Karpas-422 (cell line): Measurements from ENCODE around the gene METAP2. TPM values are rescaled to one million over a fixed set of nuclear protein-coding genes. Genes with fewer than 3 reads are reported as not detected.
"Not testable (repeated sequence)": the region's sequence is repeated elsewhere in the genome, so short reads cannot be mapped to it uniquely, and the experiment has no call there.

Experiments used
- DNase-seq: peaks from one replicate; pipeline ENCODE4 v3.0.0-alpha.2; 2015
- H2AFZ ChIP-seq: fragments of 200-600 bp; sonication (generic); 2 replicates; pipeline ENCODE4 v1.6.1; 2014; ENCODE audit warnings: antibody characterized with exemption, low read length, mixed read lengths
- H3K27ac ChIP-seq: fragments of 200-600 bp; sonication (generic); 2 replicates; pipeline ENCODE4 v1.5.1; 2014; ENCODE audit warnings: mild to moderate bottlenecking, low read length, moderate library complexity
- H3K27me3 ChIP-seq: fragments of 200-600 bp; sonication (generic); 2 replicates; pipeline ENCODE4 v1.6.1; 2014; ENCODE audit warnings: low read length, mixed read lengths
- H3K36me3 ChIP-seq: fragments of 200-600 bp; sonication (generic); 2 replicates; pipeline ENCODE4 v1.6.1; 2014; ENCODE audit warnings: low read length, mixed read lengths; ENCODE audit not compliant: insufficient read depth
- H3K4me1 ChIP-seq: fragments of 200-600 bp; sonication (generic); 2 replicates; pipeline ENCODE4 v1.6.1; 2014; ENCODE audit warnings: mild to moderate bottlenecking, low read length, mixed read lengths
- H3K4me2 ChIP-seq: fragments of 200-600 bp; sonication (generic); 2 replicates; pipeline ENCODE4 v1.6.1; 2014; ENCODE audit warnings: low read length, low read depth, mild to moderate bottlenecking; ENCODE audit not compliant: poor library complexity, severe bottlenecking
- H3K4me3 ChIP-seq: fragments of 200-600 bp; sonication (generic); 2 replicates; pipeline ENCODE4 v1.5.1; 2014; ENCODE audit warnings: mild to moderate bottlenecking, antibody characterized with exemption, low read length, mixed read lengths
- H3K79me2 ChIP-seq: fragments of 200-600 bp; sonication (generic); 2 replicates; pipeline ENCODE4 v1.6.1; 2014; ENCODE audit warnings: mild to moderate bottlenecking, low read length, mixed read lengths
- H3K9ac ChIP-seq: fragments of 200-600 bp; sonication (generic); 2 replicates; pipeline ENCODE4 v1.6.0; 2014; ENCODE audit warnings: low read length
- H3K9me2 ChIP-seq: fragments of 200-600 bp; sonication (generic), shearing (Covaris generic); replicated peaks from 2 replicates; pipeline ENCODE4 v1.6.0; 2014; ENCODE audit warnings: mild to moderate bottlenecking, low read length, moderate library complexity; ENCODE audit not compliant: insufficient read depth
- H3K9me3 ChIP-seq: fragments of 300-700, 200-600 bp; sonication (generic); 2 replicates; pipeline ENCODE4 v1.6.1; 2014; ENCODE audit warnings: low read length, mixed read lengths
- H4K20me1 ChIP-seq: fragments of 200-600 bp; sonication (generic); 2 replicates; pipeline ENCODE4 v1.6.1; 2014; ENCODE audit warnings: mild to moderate bottlenecking, antibody characterized with exemption, low read length, low read depth; ENCODE audit not compliant: insufficient read depth
- total RNA-seq: library from RNA; depleted of rRNA; stranded (reverse); fragments of >200 nt; shearing (Covaris generic); gene quantifications from 2 replicates; pipeline ENCODE4 v1.2.3, GENCODE V29; 2014; ENCODE audit warnings: low replicate concordance

The METAP2 gene
- total RNA-seq, 1 experiment from 2014 or later: 383 TPM

DNA sequence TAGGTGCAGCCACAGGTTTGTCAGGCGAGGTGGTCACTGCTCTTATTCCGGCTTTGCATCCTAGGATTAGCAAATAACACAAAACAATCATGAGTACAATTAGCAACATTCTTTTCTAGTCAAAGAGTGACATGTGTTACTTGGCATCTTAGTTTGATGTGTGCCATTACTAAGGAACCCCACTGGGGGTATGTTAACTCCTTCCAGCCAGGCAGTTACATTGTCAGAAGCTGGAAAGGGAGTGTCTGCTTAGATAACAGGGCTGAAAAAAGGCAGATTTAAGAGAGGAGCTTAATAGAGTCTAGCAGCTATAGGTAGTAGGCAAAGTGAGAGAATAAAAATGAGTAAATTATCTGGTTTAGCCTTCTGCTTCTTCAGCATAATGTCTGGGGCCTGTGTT lies 30.5 kb upstream of the METAP2 start:
- peak; percentile 61 for DNase-seq

DNA sequence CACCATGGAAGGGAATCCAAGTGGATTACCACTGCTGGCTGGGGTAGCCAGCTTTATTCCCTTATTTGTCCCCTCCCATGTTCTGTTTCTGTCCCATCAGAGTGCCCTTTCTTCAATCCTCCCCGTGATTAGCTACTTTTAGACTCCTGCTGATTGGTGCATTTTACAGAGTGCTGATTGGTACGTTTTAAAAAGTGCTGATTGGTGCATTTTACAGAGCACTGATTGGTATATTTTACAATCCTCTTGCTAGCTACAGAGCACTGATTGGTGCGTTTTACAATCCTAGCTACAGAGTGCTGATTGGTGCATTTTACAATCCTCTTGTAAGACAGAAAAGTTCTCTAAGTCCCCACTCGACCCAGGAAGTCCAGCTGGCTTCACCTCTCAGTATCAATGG lies 28.9 kb upstream of the METAP2 start:
- not testable (repeated sequence) for DNase-seq, H3K36me3 ChIP-seq, H3K27me3 ChIP-seq, H3K4me3 ChIP-seq, H3K4me2 ChIP-seq, H3K9me2 ChIP-seq, H3K9ac ChIP-seq, H3K79me2 ChIP-seq, H2AFZ ChIP-seq, H3K9me3 ChIP-seq, H4K20me1 ChIP-seq
- peaks cover 55% of the 10 kb centered on the region for H3K4me1 ChIP-seq
- H3K27ac ChIP-seq: peak overlapping the region; percentile 100; the same call in 1 of the 2 replicates

More for the DNA sequence above, 30.5 kb upstream of the METAP2 start:
- Histone ChIP-seq H3K36me3 (no peaks in the 10 kb centered on the region), H3K9me2 (no peaks in the 10 kb centered on the region), H3K4me1 (peaks cover 71% of the 10 kb centered on the region), H3K27ac (peak overlapping the region; percentile 100), H3K79me2 (no peaks in the 10 kb centered on the region), H3K4me2 (no peak overlapping the region), H3K9me3 (no peaks in the 10 kb centered on the region), H3K4me3 (no peak overlapping the region), H4K20me1 (no peaks in the 10 kb centered on the region), H2AFZ (peak overlapping the region; percentile 45), H3K27me3 (no peaks in the 10 kb centered on the region), H3K9ac (peak overlapping the region; percentile 5; the same call in 1 of the 2 replicates)

DNA sequence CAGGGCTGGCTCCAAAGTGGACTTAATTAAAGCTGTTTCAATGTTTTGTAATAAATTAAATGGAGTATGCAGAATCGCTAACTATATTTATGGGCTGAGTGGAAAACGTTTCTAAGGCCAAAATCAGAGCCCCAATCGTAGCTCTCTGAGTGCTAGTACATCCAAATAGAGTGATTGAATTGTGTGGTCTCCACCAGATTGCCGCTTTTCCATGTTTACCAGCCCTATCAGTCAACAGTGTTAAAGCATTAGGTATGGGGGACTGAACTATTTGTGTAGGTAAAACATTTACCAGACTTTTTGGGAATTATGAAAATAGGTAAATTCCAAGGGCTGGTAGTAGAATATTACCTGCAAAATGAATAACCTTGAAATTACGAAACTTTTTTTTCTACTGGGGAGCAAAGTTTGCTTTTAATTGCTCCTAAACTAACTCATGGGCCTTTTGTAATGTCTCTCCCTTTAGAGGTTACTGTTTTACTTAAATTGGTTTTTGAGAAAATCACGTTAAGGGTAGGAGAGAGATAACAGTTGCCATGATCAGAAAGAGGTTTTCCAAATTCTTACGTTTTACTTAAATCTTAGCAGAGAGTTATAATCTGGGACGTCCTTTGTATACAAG lies 28.0 kb upstream of the METAP2 start:
- Histone ChIP-seq H3K27me3 (no peaks in the 10 kb centered on the region), H3K4me2 (peak overlapping the region; percentile 63), H3K9me2 (no peaks in the 10 kb centered on the region), H3K27ac (peak overlapping the region; percentile 76), H2AFZ (peak overlapping the region; percentile 93), H3K79me2 (no peaks in the 10 kb centered on the region), H4K20me1 (no peaks in the 10 kb centered on the region), H3K9ac (peak overlapping the region; percentile 67), H3K36me3 (no peaks in the 10 kb centered on the region), H3K4me1 (peaks cover 46% of the 10 kb centered on the region), H3K9me3 (no peaks in the 10 kb centered on the region), H3K4me3 (peak overlapping the region; percentile 48)
- DNase-seq: no peak

DNA sequence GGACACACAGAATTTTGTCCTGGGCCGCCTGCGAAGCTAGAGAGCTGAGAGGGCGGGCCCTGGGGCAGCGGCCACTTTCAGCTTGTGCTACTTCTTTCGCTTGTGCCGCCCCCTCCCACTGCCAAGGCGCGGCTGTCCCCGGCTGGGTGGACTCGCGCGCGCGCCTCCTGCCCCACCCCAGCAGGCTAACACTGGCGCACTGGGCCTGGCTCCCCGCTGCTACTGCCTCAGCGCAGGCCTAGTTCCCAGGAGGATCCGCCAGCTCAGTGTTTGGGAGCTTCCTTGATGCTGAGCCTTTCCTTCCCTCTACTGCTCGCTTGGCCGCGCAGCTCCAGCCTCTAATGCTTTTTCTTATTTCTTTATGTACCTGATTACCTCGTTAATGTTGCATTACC lies 27.4 kb upstream of the METAP2 start:
- no peaks in the 10 kb centered on the region for H3K79me2 ChIP-seq
- H2AFZ ChIP-seq: peak overlapping the region; percentile 93
- peak overlapping the region; percentile 67 for H3K9ac ChIP-seq
- H3K36me3 ChIP-seq: no peaks in the 10 kb centered on the region
- H3K27me3 ChIP-seq: no peaks in the 10 kb centered on the region
- H4K20me1 ChIP-seq: no peaks in the 10 kb centered on the region
- H3K4me2 ChIP-seq: peak overlapping the region; percentile 63
- peak overlapping the region; percentile 48 for H3K4me3 ChIP-seq
- peak overlapping the region; percentile 76 for H3K27ac ChIP-seq
- peaks cover 41% of the 10 kb centered on the region for H3K4me1 ChIP-seq
- no peaks in the 10 kb centered on the region for H3K9me3 ChIP-seq
- DNase-seq: peak; percentile 56
- no peaks in the 10 kb centered on the region for H3K9me2 ChIP-seq

DNA sequence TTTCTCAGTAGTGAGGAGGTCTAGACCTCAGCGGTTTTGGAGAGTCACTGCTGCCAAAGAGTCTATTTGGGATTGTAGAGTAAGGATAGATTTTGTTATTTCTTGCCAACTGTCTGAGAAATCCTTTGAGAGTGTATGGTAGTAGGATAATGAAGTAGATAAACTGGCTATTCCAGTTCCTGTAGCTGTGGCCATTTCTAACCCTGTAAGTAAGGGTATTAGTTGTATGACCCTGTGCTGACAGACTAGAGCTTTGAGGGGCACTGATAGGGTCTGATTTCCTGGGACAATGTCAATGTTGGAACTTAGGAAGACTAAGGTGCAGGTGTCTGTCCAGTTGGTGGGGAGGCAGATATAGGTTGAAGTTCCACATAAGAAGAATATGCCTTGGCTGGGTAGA lies 24.3 kb upstream of the METAP2 start:
- H3K79me2 ChIP-seq, H4K20me1 ChIP-seq, H3K9me2 ChIP-seq, H3K4me2 ChIP-seq, H2AFZ ChIP-seq, H3K36me3 ChIP-seq, H3K4me3 ChIP-seq, H3K27me3 ChIP-seq, H3K9me3 ChIP-seq, DNase-seq, H3K9ac ChIP-seq, H3K27ac ChIP-seq: not testable (repeated sequence)
- H3K4me1 ChIP-seq: peaks cover 17% of the 10 kb centered on the region

DNA sequence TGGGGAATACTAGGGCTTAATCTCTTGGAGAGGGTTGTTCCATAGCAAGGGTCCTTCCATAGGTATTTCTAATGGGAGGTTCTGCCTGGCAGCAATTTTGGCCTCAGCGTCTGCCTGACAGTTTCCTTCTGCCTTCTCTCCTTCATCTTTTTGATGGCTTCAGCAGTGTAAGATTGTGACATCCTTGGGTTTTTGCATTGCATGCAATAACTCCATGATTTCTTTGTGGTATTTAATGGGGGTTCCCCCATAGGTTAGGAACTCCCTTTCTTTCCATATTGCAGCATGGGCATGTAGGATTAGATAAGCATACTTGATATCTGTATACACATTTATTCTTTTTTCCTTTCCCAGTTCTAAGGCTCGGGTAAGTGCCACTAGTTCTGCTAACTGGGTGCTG lies 21.5 kb upstream of the METAP2 start:
- not testable (repeated sequence) for H3K36me3 ChIP-seq, H3K9me3 ChIP-seq, H3K4me2 ChIP-seq, H3K9me2 ChIP-seq, H3K4me3 ChIP-seq, H2AFZ ChIP-seq, H3K79me2 ChIP-seq, H3K27me3 ChIP-seq, DNase-seq, H3K4me1 ChIP-seq, H4K20me1 ChIP-seq, H3K9ac ChIP-seq, H3K27ac ChIP-seq

DNA sequence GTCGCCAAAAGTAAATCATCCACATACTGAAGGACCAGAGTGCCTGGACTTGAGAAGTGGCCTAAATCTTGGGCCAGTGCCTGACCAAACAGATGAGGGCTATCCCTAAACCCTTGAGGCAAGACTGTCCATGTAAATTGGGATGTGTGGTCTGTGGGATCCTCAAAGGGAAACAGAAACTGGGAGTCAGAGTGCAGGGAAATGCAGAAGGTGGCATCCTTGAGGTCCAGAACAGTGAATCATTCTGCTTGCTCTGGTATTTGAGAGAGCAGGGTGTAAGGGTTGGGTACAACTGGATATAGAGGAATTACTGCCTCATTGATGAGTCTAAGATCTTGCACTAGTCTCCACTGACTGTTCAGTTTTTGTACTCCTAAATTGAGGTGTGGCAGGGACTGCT lies 20.1 kb upstream of the METAP2 start:
- peaks cover 12% of the 10 kb centered on the region for H3K9me3 ChIP-seq
- not testable (repeated sequence) for DNase-seq, H3K4me2 ChIP-seq, H3K79me2 ChIP-seq, H3K9me2 ChIP-seq, H3K27me3 ChIP-seq, H2AFZ ChIP-seq, H3K9ac ChIP-seq, H3K4me3 ChIP-seq, H4K20me1 ChIP-seq, H3K36me3 ChIP-seq, H3K4me1 ChIP-seq, H3K27ac ChIP-seq

DNA sequence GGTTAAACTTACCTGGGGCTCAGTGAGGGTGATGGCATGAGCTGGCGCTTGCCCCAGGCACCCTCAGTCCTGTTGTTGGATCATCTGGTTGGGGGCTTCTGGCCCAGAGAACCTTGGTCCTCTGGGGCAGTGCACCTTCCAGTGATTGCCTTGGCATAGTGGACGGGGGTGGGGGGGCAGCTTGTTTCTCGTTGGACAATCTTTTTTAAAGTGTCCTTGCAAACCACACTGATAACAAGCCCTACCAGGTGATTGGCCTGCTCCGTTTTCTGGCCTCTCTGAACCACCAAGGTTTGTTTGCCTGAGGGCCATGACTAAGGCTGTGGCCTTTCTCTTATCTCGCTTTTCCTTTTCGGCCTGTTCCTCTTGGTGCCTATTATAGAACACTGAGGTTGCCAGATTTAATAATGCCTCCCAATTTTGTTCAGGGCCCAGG lies 19.2 kb upstream of the METAP2 start:
- not testable (repeated sequence) for H3K27me3 ChIP-seq, H3K9ac ChIP-seq, H4K20me1 ChIP-seq, H3K79me2 ChIP-seq, H2AFZ ChIP-seq, H3K27ac ChIP-seq, H3K4me2 ChIP-seq, H3K4me3 ChIP-seq, DNase-seq, H3K36me3 ChIP-seq, H3K4me1 ChIP-seq, H3K9me2 ChIP-seq
- H3K9me3 ChIP-seq: peaks cover 12% of the 10 kb centered on the region

DNA sequence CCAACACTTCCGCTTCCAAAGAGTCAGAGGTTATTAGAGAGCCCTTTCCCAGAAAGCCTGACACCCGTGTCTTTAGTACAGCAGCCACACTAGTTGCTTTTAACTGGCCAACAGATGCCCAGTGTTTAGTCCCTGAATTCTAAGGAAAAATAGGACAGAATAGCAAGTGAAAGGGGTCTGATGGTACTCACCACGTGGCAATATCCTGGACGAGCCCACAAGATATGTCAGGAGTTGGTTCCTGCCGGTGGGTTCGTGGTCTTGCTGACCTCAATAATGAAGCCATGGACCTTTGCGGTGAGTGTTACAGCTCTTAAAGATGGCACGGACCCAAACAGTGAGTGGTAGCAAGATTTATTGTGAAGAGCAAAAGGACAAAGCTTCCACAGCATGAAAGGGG lies 16.3 kb upstream of the METAP2 start:
- not testable (repeated sequence) for H3K9me2 ChIP-seq, H3K27me3 ChIP-seq, H3K9ac ChIP-seq, H2AFZ ChIP-seq, H3K79me2 ChIP-seq, H3K4me2 ChIP-seq, H3K27ac ChIP-seq, H4K20me1 ChIP-seq, H3K4me3 ChIP-seq, H3K36me3 ChIP-seq
- H3K9me3 ChIP-seq: peaks cover 12% of the 10 kb centered on the region
- peaks cover 23% of the 10 kb centered on the region for H3K4me1 ChIP-seq
- DNase-seq: peak; percentile 59
